ENCODE data around the gene THSD7B.

THSD7B gene

DNA sequence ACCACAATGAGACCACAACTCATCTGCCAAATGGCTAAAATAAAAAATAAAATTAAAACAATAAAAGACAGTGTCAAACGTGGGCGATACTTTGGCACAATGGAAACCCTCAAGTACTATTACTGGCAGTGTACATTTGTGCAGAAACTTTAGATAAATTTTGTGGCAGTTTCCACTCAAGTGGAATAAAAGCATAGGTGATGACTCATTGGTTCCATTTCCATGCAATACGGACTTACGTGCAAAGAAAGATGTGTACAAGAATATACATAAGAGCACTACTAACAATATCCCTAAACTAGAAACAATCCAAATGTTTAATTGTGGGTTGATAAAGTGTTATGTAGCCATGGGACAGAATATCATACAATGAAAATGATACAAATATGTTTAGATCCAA lies 940.0 kb downstream of the THSD7B start:
- TF ChIP-seq, protein P1, sequence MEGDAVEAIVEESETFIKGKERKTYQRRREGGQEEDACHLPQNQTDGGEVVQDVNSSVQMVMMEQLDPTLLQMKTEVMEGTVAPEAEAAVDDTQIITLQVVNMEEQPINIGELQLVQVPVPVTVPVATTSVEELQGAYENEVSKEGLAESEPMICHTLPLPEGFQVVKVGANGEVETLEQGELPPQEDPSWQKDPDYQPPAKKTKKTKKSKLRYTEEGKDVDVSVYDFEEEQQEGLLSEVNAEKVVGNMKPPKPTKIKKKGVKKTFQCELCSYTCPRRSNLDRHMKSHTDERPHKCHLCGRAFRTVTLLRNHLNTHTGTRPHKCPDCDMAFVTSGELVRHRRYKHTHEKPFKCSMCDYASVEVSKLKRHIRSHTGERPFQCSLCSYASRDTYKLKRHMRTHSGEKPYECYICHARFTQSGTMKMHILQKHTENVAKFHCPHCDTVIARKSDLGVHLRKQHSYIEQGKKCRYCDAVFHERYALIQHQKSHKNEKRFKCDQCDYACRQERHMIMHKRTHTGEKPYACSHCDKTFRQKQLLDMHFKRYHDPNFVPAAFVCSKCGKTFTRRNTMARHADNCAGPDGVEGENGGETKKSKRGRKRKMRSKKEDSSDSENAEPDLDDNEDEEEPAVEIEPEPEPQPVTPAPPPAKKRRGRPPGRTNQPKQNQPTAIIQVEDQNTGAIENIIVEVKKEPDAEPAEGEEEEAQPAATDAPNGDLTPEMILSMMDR (conservative IDR thresholded peaks at IDR 0.05; ENCODE audit: low read depth), result no peak
- ChIA-PET CTCF (no interaction called here), POLR2A (ENCODE audit: low non-redundant PET) (no interaction called here)
- no peak overlapping the region for H3K27ac ChIP-seq
- DNase-seq (ENCODE audit: low spot score), result no peak

DNA sequence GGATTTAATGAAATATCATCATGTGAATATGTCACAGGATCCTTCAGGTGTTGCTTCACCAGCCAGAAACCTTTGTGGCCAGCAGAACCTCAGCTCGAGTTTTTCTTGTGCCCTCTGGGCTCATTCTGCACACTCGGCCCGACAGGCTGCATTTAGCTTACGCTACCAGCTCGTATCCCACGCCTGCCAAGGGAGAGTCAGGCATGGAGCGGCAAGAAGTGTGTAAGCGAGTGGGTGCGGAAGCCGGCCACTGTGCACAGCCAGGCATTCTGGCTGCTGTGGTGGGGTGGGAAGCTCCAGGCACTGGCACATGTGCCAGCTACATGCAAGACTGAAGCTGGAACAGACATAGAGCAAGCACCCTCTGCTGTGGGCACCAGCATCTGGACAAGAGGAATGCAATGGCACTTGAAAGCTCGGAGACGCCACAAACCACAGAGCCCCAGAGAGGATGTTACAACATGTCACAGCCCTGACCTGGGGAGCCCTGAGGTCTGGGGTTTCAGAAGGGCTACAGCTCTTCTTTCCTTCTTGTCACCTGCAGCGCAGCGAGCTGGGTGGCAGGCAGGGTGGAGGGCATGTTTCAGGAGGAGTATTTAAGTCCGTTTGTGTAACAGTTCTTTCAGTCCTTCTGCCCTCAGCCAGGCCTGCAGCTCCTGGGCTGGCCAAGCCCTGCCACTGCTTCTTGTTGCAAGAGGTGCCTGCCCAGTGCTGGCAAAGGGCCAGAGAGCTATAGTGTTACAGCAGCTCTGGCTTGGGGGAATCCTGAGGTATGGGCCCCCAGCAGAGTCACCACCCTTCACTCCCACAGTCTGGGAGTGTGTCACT lies 941.7 kb downstream of the THSD7B start:
- no peak for DNase-seq (ENCODE audit: low spot score)
- TF ChIP-seq, protein P1 (conservative IDR thresholded peaks at IDR 0.05; ENCODE audit: low read depth), result no peak
- no peak overlapping the region for H3K27ac ChIP-seq
- CTCF ChIA-PET, result interaction anchor here (0.5 kb wide), 1 partner anchor 1119 kb away, joined by 5 read pairs; no protein-coding TSS in a partner anchor
- POLR2A ChIA-PET (ENCODE audit: low non-redundant PET), result no interaction called here

DNA sequence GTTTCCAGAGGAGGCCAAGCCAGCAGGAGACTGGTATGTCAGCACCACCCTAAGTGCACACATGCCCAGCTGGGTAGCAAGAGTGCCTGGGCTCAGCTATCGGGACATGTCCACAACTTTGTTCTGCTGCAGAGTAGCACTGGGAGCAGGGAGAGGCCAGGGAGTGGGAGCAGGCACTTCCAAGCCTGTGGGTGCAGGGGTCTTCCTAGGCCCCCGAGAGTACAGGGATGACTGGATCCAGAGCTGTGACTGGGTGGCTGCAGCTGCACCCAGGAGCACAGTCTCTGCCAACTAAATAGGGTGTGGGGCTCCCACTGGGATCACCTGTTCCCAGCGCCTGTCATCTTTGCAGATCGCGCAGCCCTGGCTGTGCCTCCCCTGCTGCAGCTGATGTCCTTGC lies 943.0 kb downstream of the THSD7B start:
- TF ChIP-seq, protein P1 (conservative IDR thresholded peaks at IDR 0.05; ENCODE audit: low read depth), result no peak
- ChIA-PET CTCF (no interaction called here), POLR2A (ENCODE audit: low non-redundant PET) (no interaction called here)
- no peak for DNase-seq (ENCODE audit: low spot score)
- H3K27ac ChIP-seq, result no peak overlapping the region

DNA sequence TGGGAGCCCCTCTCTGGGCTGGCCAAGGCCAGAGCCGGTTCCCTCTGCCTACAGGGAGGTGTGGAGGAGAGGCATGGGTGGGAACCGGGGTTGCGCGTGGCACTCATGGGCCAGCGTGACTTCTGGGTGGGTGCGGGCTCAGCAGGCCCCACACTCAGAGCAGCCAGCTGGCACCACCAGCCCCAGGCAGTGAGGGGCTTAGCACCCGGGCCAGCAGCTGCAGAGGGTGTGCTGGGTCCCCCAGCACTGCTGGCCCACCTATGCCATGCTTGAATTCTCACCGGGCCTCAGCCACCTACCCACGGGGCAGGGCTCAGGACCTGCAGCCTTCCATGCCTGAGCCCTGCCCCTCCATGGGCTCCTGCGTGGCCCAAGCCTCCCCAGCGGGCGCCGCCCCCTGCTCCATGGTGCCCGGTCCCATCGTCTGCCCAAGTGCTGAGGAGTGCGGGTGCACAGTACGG lies 950.4 kb downstream of the THSD7B start:
- H3K27ac ChIP-seq, result no peak overlapping the region
- TF ChIP-seq, protein P1 (conservative IDR thresholded peaks at IDR 0.05; ENCODE audit: low read depth), result no peak
- ChIA-PET CTCF (no interaction called here), POLR2A (ENCODE audit: low non-redundant PET) (interaction anchor here (0.7 kb wide), 1 partner anchor 43 kb away, joined by 3 read pairs; no protein-coding TSS in a partner anchor)
- no peak for DNase-seq (ENCODE audit: low spot score)

DNA sequence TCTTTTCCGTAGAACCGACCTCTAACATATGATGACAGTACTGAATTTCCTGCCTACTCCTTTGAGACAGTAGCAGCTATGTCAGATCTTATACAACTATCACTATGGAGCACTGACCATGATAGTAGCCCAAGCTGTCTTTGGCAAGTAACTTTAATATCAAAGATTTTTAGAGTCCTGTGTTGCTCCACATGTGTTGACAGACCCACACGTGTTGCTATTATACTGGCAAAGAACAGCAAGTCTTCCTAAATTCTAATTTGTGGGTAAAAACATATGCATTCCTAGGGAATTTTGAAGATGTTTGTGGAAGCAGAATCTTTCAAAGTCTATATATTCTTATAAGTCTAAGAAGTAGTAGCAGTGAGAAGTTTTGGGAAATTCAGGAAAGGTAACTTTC lies 953.4 kb downstream of the THSD7B start:
- POLR2A ChIA-PET (ENCODE audit: low non-redundant PET), result no interaction called here
- TF ChIP-seq, protein P1 (conservative IDR thresholded peaks at IDR 0.05; ENCODE audit: low read depth), result no peak
- no peak overlapping the region for H3K27ac ChIP-seq
- CTCF ChIA-PET, result interaction anchor here (0.6 kb wide), 1 partner anchor 1691 kb away, joined by 3 read pairs; no protein-coding TSS in a partner anchor
- DNase-seq (ENCODE audit: low spot score), result no peak

DNA sequence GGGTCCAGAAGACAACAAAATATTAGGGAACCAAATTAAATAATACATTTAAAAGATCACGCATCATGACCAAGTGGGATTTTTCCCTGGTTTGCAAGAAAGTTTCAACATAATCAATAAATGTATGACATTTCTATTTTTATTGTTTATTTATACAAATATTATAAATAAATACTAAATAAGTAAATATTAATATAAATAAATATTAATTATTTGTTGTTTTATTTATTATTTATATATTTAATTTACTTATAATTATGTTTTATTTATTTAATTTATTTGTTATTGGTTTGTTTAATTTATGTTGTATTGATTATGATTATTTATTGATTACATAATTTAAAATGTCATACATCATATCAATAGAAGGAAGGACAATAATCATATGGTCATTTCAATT lies 956.4 kb downstream of the THSD7B start:
- POLR2A ChIA-PET (ENCODE audit: low non-redundant PET), result no interaction called here
- CTCF ChIA-PET, result no interaction called here

More for the DNA sequence above, 956.4 kb downstream of the THSD7B start:
- TF ChIP-seq, protein P1 (conservative IDR thresholded peaks at IDR 0.05; ENCODE audit: low read depth), result no peak
- DNase-seq (ENCODE audit: low spot score), result no peak
- no peak overlapping the region for H3K27ac ChIP-seq

Data from RWPE1 (cell line).